VCaP (cell line): Measurements from ENCODE around the gene TMEM135.

Experiments used
- H3K27ac ChIP-seq: fragments of 450-650 bp; 2 replicates; pipeline ENCODE4 v1.5.1; 2017
- CTCF ChIP-seq: fragments of 450-650 bp; conservative IDR thresholded peaks from 2 replicates; pipeline ENCODE4 v1.5.1; 2017; ENCODE audit warnings: mild to moderate bottlenecking, moderate library complexity

The TMEM135 gene

GRCh38 chr11:87201376-87201775, 163.6 kb downstream of the TMEM135 start:
- H3K27ac ChIP-seq = no peak overlapping the region
- no peak for TF ChIP-seq CTCF

GRCh38 chr11:87203907-87204602, 166.3 kb downstream of the TMEM135 start:
- TF ChIP-seq CTCF = no peak
- H3K27ac ChIP-seq = no peak overlapping the region

GRCh38 chr11:87212891-87213290, 175.2 kb downstream of the TMEM135 start:
- no peak overlapping the region for H3K27ac ChIP-seq
- TF ChIP-seq CTCF = no peak

GRCh38 chr11:87213444-87213843, 175.7 kb downstream of the TMEM135 start:
- TF ChIP-seq CTCF = no peak
- no peak overlapping the region for H3K27ac ChIP-seq

GRCh38 chr11:87215236-87215635, 177.5 kb downstream of the TMEM135 start:
- TF ChIP-seq CTCF = no peak
- no peak overlapping the region for H3K27ac ChIP-seq

GRCh38 chr11:87219266-87219665, 181.5 kb downstream of the TMEM135 start:
- no peak overlapping the region for H3K27ac ChIP-seq
- TF ChIP-seq CTCF = no peak

- no peak overlapping the region for H3K27ac ChIP-seq
- no peak for TF ChIP-seq CTCF
Measured at GRCh38 chr11:87223816-87224215, 186.1 kb downstream of the TMEM135 start.
